ENCODE measurements around the gene ALKBH4.
"Not testable (repeated sequence)": the region's sequence is repeated elsewhere in the genome, so short reads cannot be mapped to it uniquely, and the experiment has no call there.

ALKBH4 gene

GRCh38 chr7:102478314-102479208, 13.9 kb upstream of the ALKBH4 start, which contains the start of gene POLR2J:
TSS of gene POLR2J (minus strand) at chr7:102478922. CDS start at chr7:102478860, 62 bp downstream.
- FAIRE-seq, result not testable (repeated sequence)

GRCh38 chr7:102474736-102475435, 10.2 kb upstream of the ALKBH4 start:
- FAIRE-seq, result not testable (repeated sequence)

- not testable (repeated sequence) for FAIRE-seq
Observed at GRCh38 chr7:102474116-102474515, 9.5 kb upstream of the ALKBH4 start.

GRCh38 chr7:102473271-102473991, 8.8 kb upstream of the ALKBH4 start:
- no peak for FAIRE-seq

GRCh38 chr7:102472126-102473041, 7.7 kb upstream of the ALKBH4 start:
- no peak for FAIRE-seq

- FAIRE-seq, result no peak
Observed at GRCh38 chr7:102471791-102472125, 7.1 kb upstream of the ALKBH4 start.

GRCh38 chr7:102469972-102470825, 5.5 kb upstream of the ALKBH4 start:
- FAIRE-seq, result no peak

GRCh38 chr7:102469351-102469971, 4.8 kb upstream of the ALKBH4 start:
- no peak for FAIRE-seq

- FAIRE-seq, result no peak
Observed at GRCh38 chr7:102468478-102469350, 4.1 kb upstream of the ALKBH4 start.

GRCh38 chr7:102467581-102468477, 3.2 kb upstream of the ALKBH4 start:
- FAIRE-seq, result no peak

GRCh38 chr7:102466097-102466496, 1.4 kb upstream of the ALKBH4 start:
- no peak for FAIRE-seq

- FAIRE-seq, result no peak
Observed at GRCh38 chr7:102463841-102464576, 654 bp downstream of the ALKBH4 start.

GRCh38 chr7:102460467-102460866, 4.2 kb downstream of the ALKBH4 start:
- no peak for FAIRE-seq

- no peak for FAIRE-seq
Observed at GRCh38 chr7:102459221-102459844, 5.3 kb downstream of the ALKBH4 start.

- FAIRE-seq, result no peak
Observed at GRCh38 chr7:102457352-102457924, 7.2 kb downstream of the ALKBH4 start.

GRCh38 chr7:102456327-102456726, 8.3 kb downstream of the ALKBH4 start:
- no peak for FAIRE-seq

GRCh38 chr7:102455596-102455995, 9.1 kb downstream of the ALKBH4 start:
- no peak for FAIRE-seq
